Measurements from ENCODE around the gene FOXN3.

GRCh38 chr14:89264196-89264800 lies 152.7 kb downstream of the FOXN3 start:
- TF ChIP-seq CTCF (IDR thresholded peaks at IDR 0.05; ENCODE audit: insufficient read depth, low read depth, low read length) (no peak), EZH2 (IDR thresholded peaks at IDR 0.05; ENCODE audit: insufficient read depth, low read length) (no peak)

All from astrocyte (in vitro differentiated cells and primary cell).